Fibroblast of skin of left quadriceps (primary cell): Measurements from ENCODE around the gene PPP1CC.
"Not testable (repeated sequence)": the region's sequence is repeated elsewhere in the genome, so short reads cannot be mapped to it uniquely, and the experiment has no call there.

Experiments used
- DNase-seq, 2 experiments: peaks; one replicate each; pipeline ENCODE4 v3.0.0-alpha.2; 2013; ENCODE audit warnings: low read depth in 2 of 2

PPP1CC gene

GRCh38 chr12:110742718-110743570 lies at the start of gene PPP1CC:
PPP1CC (minus strand) TSS chr12:110742891; CDS start chr12:110742707, 184 bp downstream.
- DNase-seq = peak; percentile 88 to 89

GRCh38 chr12:110791589-110791988 lies 48.9 kb upstream of the PPP1CC start:
- no peak for DNase-seq

GRCh38 chr12:110790301-110790700 lies 47.6 kb upstream of the PPP1CC start:
- DNase-seq = no peak

GRCh38 chr12:110786012-110786411 lies 43.3 kb upstream of the PPP1CC start:
- no peak for DNase-seq

- DNase-seq = no peak
These were observed 42.5 kb upstream of the PPP1CC start for GRCh38 chr12:110785240-110785639.

GRCh38 chr12:110782922-110783321 lies 40.2 kb upstream of the PPP1CC start:
- DNase-seq = no peak

- no peak for DNase-seq
These were observed 39.4 kb upstream of the PPP1CC start for GRCh38 chr12:110782094-110782493.

GRCh38 chr12:110780448-110780847 lies 37.8 kb upstream of the PPP1CC start:
- DNase-seq = no peak

GRCh38 chr12:110778833-110779577 lies 36.3 kb upstream of the PPP1CC start:
- no peak for DNase-seq

GRCh38 chr12:110776410-110776809 lies 33.7 kb upstream of the PPP1CC start:
- no peak for DNase-seq

- no peak for DNase-seq
These were observed 33.3 kb upstream of the PPP1CC start for GRCh38 chr12:110775997-110776396.

GRCh38 chr12:110774824-110775223 lies 32.1 kb upstream of the PPP1CC start:
- DNase-seq = no peak

GRCh38 chr12:110768960-110769359 lies 26.3 kb upstream of the PPP1CC start:
- no peak for DNase-seq

- DNase-seq = no peak
These were observed 25.2 kb upstream of the PPP1CC start for GRCh38 chr12:110767863-110768262.

- DNase-seq = no peak
These were observed 23.8 kb upstream of the PPP1CC start for GRCh38 chr12:110766311-110767154.

- not testable (repeated sequence) for DNase-seq
These were observed 22.9 kb upstream of the PPP1CC start for GRCh38 chr12:110765572-110765971.

GRCh38 chr12:110765111-110765510 lies 22.4 kb upstream of the PPP1CC start:
- no peak for DNase-seq

- no peak for DNase-seq
These were observed 20.9 kb upstream of the PPP1CC start for GRCh38 chr12:110763583-110763982.

- DNase-seq = no peak
These were observed 20.2 kb upstream of the PPP1CC start for GRCh38 chr12:110762891-110763290.

GRCh38 chr12:110760204-110760609 lies 17.5 kb upstream of the PPP1CC start:
- no peak for DNase-seq

- no peak for DNase-seq
These were observed 16.2 kb upstream of the PPP1CC start for GRCh38 chr12:110758922-110759321.

GRCh38 chr12:110756611-110757010 lies 13.9 kb upstream of the PPP1CC start:
- DNase-seq = no peak
